ENCODE measurements around the gene AIRE.
"Not testable (repeated sequence)": the region's sequence is repeated elsewhere in the genome, so short reads cannot be mapped to it uniquely, and the experiment has no call there.

DNA sequence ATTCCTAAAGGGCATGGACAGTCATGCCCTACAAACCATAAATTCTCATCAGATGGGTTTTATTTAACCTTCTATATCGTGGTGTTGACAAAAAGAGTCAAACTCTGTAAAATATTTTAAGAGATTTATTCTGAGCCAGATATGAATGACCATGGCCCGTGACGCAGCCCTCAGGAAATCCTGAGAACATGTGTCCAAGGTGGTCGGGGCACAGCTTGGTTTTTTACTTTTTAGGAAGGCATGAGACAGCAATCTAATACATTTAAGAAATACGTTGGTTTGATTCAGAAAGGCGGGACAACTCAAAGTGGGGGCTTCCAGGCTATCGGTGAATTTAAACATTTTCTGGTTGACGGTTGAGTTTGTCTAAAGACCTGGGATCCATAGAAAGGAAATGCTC is 57.3 kb downstream of the AIRE start:
- TF ChIP-seq, protein P1, sequence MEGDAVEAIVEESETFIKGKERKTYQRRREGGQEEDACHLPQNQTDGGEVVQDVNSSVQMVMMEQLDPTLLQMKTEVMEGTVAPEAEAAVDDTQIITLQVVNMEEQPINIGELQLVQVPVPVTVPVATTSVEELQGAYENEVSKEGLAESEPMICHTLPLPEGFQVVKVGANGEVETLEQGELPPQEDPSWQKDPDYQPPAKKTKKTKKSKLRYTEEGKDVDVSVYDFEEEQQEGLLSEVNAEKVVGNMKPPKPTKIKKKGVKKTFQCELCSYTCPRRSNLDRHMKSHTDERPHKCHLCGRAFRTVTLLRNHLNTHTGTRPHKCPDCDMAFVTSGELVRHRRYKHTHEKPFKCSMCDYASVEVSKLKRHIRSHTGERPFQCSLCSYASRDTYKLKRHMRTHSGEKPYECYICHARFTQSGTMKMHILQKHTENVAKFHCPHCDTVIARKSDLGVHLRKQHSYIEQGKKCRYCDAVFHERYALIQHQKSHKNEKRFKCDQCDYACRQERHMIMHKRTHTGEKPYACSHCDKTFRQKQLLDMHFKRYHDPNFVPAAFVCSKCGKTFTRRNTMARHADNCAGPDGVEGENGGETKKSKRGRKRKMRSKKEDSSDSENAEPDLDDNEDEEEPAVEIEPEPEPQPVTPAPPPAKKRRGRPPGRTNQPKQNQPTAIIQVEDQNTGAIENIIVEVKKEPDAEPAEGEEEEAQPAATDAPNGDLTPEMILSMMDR (IDR thresholded peaks at IDR 0.05), result not testable (repeated sequence)
- not testable (repeated sequence) for TF ChIP-seq EP300 (IDR thresholded peaks at IDR 0.05)

Measured in tibial nerve (tissue), 4 donors.